GM19193 (cell line): Measurements from ENCODE around the gene SNRPD3.

Experiments
- POLR2A ChIP-seq: IDR thresholded peaks from 4 replicates; pipeline ENCODE4 v1.6.1; 2011; ENCODE audit not compliant: insufficient read depth, insufficient read length; ENCODE audit errors: extremely low read depth

The SNRPD3 gene

GRCh38 chr22:24555165-24556039 lies at the start of gene SNRPD3:
Gene SNRPD3 (plus strand): TSS chr22:24555999. CDS start chr22:24557675, 1,676 bp downstream.
- TF ChIP-seq POLR2A: peak; percentile 85

GRCh38 chr22:24506802-24507438 lies 48.9 kb upstream of the SNRPD3 start:
- no peak for TF ChIP-seq POLR2A

DNA sequence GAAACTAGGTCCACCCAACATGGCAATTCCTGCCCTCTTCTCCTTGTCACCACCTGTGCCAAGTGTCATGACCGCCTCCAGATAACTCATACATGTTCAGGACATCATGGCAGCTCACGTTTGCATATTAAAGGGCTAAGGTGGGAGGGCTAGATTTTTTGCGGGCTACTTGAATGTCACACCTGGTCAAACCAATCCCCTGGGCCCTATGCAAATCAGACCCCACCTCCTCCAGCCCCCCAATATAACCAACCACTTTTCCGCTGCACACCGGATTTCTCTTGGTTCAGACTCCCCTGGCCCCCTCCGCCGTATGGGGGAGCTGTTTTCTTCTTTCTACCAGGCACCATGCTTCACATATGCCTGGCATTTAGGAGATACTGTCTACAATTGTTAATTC lies 48.1 kb upstream of the SNRPD3 start:
- no peak for TF ChIP-seq POLR2A

- TF ChIP-seq POLR2A: no peak
Observed at GRCh38 chr22:24510637-24511625, 44.9 kb upstream of the SNRPD3 start.

DNA sequence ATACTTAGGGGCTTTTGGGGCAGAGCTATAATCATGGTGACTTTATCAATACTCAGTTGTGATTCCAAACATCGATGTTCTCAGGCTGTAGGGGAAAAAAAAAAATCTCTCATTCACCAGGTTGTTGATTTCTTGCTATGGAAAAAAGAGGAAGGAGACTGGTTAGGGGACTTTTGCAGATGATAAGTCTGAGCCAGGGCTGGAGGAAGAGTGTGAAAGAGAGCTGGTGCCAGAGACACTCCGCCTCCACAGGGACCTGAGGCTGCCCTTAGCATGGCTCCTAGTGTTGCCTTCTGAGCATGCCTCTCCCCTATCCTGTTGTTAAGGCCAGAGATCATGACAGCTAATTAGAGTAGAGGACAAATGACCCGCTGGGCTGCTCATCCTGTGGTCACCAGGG lies 43.8 kb upstream of the SNRPD3 start:
- no peak for TF ChIP-seq POLR2A

- TF ChIP-seq POLR2A: no peak
Observed at GRCh38 chr22:24513378-24514240, 42.2 kb upstream of the SNRPD3 start.

- no peak for TF ChIP-seq POLR2A
Observed at GRCh38 chr22:24514241-24515026, 41.4 kb upstream of the SNRPD3 start.

GRCh38 chr22:24515027-24515338 lies 40.8 kb upstream of the SNRPD3 start:
- TF ChIP-seq POLR2A: no peak

DNA sequence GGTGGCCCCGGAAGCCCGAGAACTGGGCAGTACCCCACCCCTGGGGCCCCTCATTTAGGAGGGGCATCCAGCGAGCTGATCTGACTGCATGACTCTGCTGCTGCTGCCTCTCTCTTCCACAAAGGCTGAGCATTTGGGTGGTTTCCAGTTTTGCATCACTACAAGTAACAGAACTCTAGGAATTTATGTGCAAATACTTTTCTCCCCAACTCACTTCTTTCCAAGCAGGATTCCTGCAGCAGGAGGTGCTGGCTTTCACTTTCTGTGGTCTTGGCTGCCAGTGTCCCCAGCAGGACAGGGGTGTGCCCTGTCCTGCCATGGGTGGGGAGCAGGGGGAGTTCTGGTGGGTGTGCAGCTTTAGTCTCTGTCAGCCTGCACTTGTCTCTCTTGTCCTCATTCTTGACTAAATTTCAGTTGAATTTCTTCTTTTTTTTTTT lies 39.5 kb upstream of the SNRPD3 start:
- TF ChIP-seq POLR2A: no peak

DNA sequence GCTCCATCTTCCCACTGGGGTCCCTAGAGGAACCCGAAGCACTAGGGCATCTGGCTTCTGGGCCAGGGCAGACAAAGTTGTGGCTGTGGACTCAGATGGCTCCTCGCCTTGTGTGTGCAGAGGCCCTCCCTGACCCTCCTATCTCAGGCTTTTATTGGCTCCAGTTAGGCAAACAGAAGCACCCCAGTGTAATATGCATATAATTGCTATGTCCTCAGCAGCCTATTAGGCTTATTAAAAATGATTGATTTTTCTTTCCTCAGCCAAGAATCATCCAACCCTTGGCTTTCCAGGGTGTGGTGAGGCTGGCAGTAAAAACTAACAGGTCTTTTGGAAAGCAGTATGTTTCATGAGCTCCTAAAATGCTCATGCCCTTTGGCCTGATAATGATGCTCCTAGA lies 38.4 kb upstream of the SNRPD3 start:
- TF ChIP-seq POLR2A: no peak

DNA sequence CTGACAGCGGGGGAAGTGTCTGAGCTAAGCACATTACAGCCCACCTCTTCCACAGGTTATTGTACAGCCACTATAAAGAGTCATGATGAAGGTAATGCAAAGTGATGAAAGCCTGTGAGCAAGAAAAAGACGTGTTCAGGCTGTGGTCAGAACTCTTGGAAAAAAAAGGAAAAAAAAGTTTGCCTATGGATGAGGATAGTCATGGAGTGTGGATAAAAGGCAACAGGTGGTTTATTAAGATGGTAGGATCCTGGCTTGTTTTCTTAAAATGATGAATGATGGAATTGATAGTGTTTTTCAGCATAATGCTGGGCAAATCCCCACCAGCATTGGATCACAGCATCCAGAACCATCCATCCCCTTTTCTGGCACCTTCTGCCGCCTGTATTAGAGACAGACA lies 37.6 kb upstream of the SNRPD3 start:
- TF ChIP-seq POLR2A: no peak

GRCh38 chr22:24518771-24519485 lies 36.9 kb upstream of the SNRPD3 start:
- TF ChIP-seq POLR2A: no peak

GRCh38 chr22:24519496-24519895 lies 36.3 kb upstream of the SNRPD3 start:
- TF ChIP-seq POLR2A: no peak
